SK-N-SH treated with all-trans-retinoic acid at 6 μM for 48 hours (cell line): ENCODE measurements around the gene IGFL3.

Experiments used
- ATAC-seq: fragments of 200-7000 bp; cut with Tn5 transposase; 3 replicates; pipeline ENCODE4 v1.9.1; 2020; ENCODE audit warnings: mild to moderate bottlenecking, moderate library complexity
- ARNTL ChIP-seq: fragments of 450-650 bp; formaldehyde crosslinking; IDR thresholded peaks from 2 replicates; pipeline ENCODE4 v1.5.0; 2020; ENCODE audit warnings: low read depth, mild to moderate bottlenecking, moderate library complexity, borderline replicate concordance
- BACH2 ChIP-seq: fragments of 250-450 bp; sonication (Bioruptor Pico); IDR thresholded peaks from 2 replicates; pipeline ENCODE4 v1.9.0; 2021; ENCODE audit warnings: mild to moderate bottlenecking, borderline replicate concordance
- CREB5 ChIP-seq: fragments of 250-450 bp; sonication (Bioruptor Pico); IDR thresholded peaks from 2 replicates; pipeline ENCODE4 v1.5.1; 2020; ENCODE audit warnings: low read depth, mild to moderate bottlenecking, moderate library complexity
- CSDC2 ChIP-seq: fragments of 250-450 bp; sonication (Bioruptor Pico); IDR thresholded peaks from 2 replicates; pipeline ENCODE4 v1.5.0; 2020; ENCODE audit warnings: mild to moderate bottlenecking, moderate library complexity
- CSRNP3 ChIP-seq: fragments of 250-450 bp; sonication (Bioruptor Pico); IDR thresholded peaks from 2 replicates; pipeline ENCODE4 v1.5.1; 2021; ENCODE audit warnings: mild to moderate bottlenecking, moderate library complexity
- ESRRG ChIP-seq: fragments of 250-450 bp; sonication (Bioruptor Pico); IDR thresholded peaks from 2 replicates; pipeline ENCODE4 v1.6.1; 2021; ENCODE audit warnings: mild to moderate bottlenecking
- GLIS3 ChIP-seq: fragments of 250-450 bp; sonication (Bioruptor Pico); IDR thresholded peaks from 2 replicates; pipeline ENCODE4 v1.5.0; 2020; ENCODE audit warnings: mild to moderate bottlenecking, moderate library complexity
- OSR1 ChIP-seq: fragments of 250-450 bp; sonication (Bioruptor Pico); IDR thresholded peaks from 2 replicates; pipeline ENCODE4 v1.8.0; 2022; ENCODE audit warnings: moderate library complexity, mild to moderate bottlenecking, inconsistent platforms
- PATZ1 ChIP-seq: fragments of 250-450 bp; sonication (Bioruptor Pico); IDR thresholded peaks from 2 replicates; pipeline ENCODE4 v1.8.0; 2020; ENCODE audit warnings: mild to moderate bottlenecking, moderate library complexity, borderline replicate concordance
- POU6F1 ChIP-seq: fragments of 250-450 bp; sonication (Bioruptor Pico); IDR thresholded peaks from 2 replicates; pipeline ENCODE4 v1.8.0; 2021; ENCODE audit warnings: low read depth, mild to moderate bottlenecking, moderate library complexity, borderline replicate concordance
- PPARA ChIP-seq: fragments of 250-450 bp; sonication (Bioruptor Pico); IDR thresholded peaks from 2 replicates; pipeline ENCODE4 v1.5.0; 2020; ENCODE audit warnings: mild to moderate bottlenecking, borderline replicate concordance
- RARB ChIP-seq: fragments of 250-450 bp; sonication (Bioruptor Pico); IDR thresholded peaks from 2 replicates; pipeline ENCODE4 v1.8.0; 2021; ENCODE audit warnings: mild to moderate bottlenecking, moderate library complexity
- SNAI2 ChIP-seq: fragments of 250-450 bp; sonication (Bioruptor Pico); IDR thresholded peaks from 2 replicates; pipeline ENCODE4 v1.5.0; 2020; ENCODE audit warnings: mild to moderate bottlenecking, moderate library complexity
- TOX ChIP-seq: fragments of 250-450 bp; sonication (Bioruptor Pico); IDR thresholded peaks from 2 replicates; pipeline ENCODE4 v1.8.0; 2021; ENCODE audit warnings: mild to moderate bottlenecking, moderate library complexity, borderline replicate concordance
- TSHZ2 ChIP-seq: fragments of 250-450 bp; sonication (Bioruptor Pico); IDR thresholded peaks from 2 replicates; pipeline ENCODE4 v1.5.0; 2020; ENCODE audit warnings: mild to moderate bottlenecking, moderate library complexity
- ZC3H10 ChIP-seq: fragments of 250-450 bp; sonication (Bioruptor Pico); IDR thresholded peaks from 2 replicates; pipeline ENCODE4 v1.5.1; 2021; ENCODE audit warnings: mild to moderate bottlenecking, moderate library complexity
- ZFP3 ChIP-seq: fragments of 250-450 bp; sonication (Bioruptor Pico); IDR thresholded peaks from 2 replicates; pipeline ENCODE4 v1.5.0; 2020; ENCODE audit warnings: mild to moderate bottlenecking, moderate library complexity
- ZFP30 ChIP-seq: fragments of 450-650 bp; formaldehyde crosslinking; IDR thresholded peaks from 2 replicates; pipeline ENCODE4 v1.5.0; 2022; ENCODE audit warnings: mild to moderate bottlenecking, moderate library complexity
- ZNF565 ChIP-seq: fragments of 450-650 bp; formaldehyde crosslinking; conservative IDR thresholded peaks from 2 replicates; pipeline ENCODE4 v1.5.0; 2020; ENCODE audit warnings: low read depth, mild to moderate bottlenecking, moderate library complexity
- ZNF70 ChIP-seq: fragments of 450-650 bp; formaldehyde crosslinking; IDR thresholded peaks from 2 replicates; pipeline ENCODE4 v1.5.0; 2020; ENCODE audit warnings: mild to moderate bottlenecking, moderate library complexity
- ZNF8 ChIP-seq: fragments of 450-650 bp; formaldehyde crosslinking; IDR thresholded peaks from 2 replicates; pipeline ENCODE4 v1.5.0; 2020; ENCODE audit warnings: mild to moderate bottlenecking, moderate library complexity

Gene IGFL3

GRCh38 chr19:46126086-46126580 lies 1.6 kb upstream of the IGFL3 start:
- ATAC-seq: no peak
- TF ChIP-seq POU6F1 (CRISPR knock-in tag): no peak
- no peak for TF ChIP-seq PPARA (CRISPR knock-in tag)
- no peak for TF ChIP-seq GLIS3 (CRISPR knock-in tag)
- TF ChIP-seq ARNTL: no peak
- no peak for TF ChIP-seq ZFP30 (CRISPR knock-in tag)
- TF ChIP-seq OSR1 (CRISPR knock-in tag): no peak
- TF ChIP-seq ZNF565 (CRISPR knock-in tag): no peak
- TF ChIP-seq RARB (CRISPR knock-in tag): no peak
- TF ChIP-seq BACH2: no peak

- TF ChIP-seq RARB (CRISPR knock-in tag) (no peak), SNAI2 (CRISPR knock-in tag) (no peak), GLIS3 (CRISPR knock-in tag) (no peak), ZNF70 (no peak), CREB5 (no peak)
- ATAC-seq: no peak
Measured at GRCh38 chr19:46125447-46125846, 959 bp upstream of the IGFL3 start.

GRCh38 chr19:46118136-46118535 lies 6.4 kb downstream of the IGFL3 start:
- no peak for TF ChIP-seq CSDC2
- no peak for TF ChIP-seq GLIS3 (CRISPR knock-in tag)
- TF ChIP-seq CSRNP3 (CRISPR knock-in tag): no peak
- TF ChIP-seq PATZ1 (CRISPR knock-in tag): no peak
- TF ChIP-seq TSHZ2 (CRISPR knock-in tag): no peak
- TF ChIP-seq CREB5: no peak
- no peak for TF ChIP-seq ESRRG
- TF ChIP-seq ZFP3: no peak
- no peak for TF ChIP-seq ZC3H10 (CRISPR knock-in tag)
- TF ChIP-seq TOX (CRISPR knock-in tag): no peak
- TF ChIP-seq PPARA (CRISPR knock-in tag): no peak
- TF ChIP-seq POU6F1 (CRISPR knock-in tag): no peak
- TF ChIP-seq ZNF565 (CRISPR knock-in tag): no peak
- TF ChIP-seq ZNF70: no peak
- no peak for TF ChIP-seq ZNF8 (CRISPR knock-in tag)
- no peak for TF ChIP-seq OSR1 (CRISPR knock-in tag)
- no peak for TF ChIP-seq ZFP30 (CRISPR knock-in tag)
- ATAC-seq: no peak; the same call in 2 of the 3 replicates
